NCI-H69 (cell line): ENCODE data around the gene SORD.
"Not testable (repeated sequence)": the region's sequence is repeated elsewhere in the genome, so short reads cannot be mapped to it uniquely, and the experiment has no call there.

Source experiments
- DNase-seq: peaks from one replicate; lab custom pipeline; 2025; lab: John Stamatoyannopoulos, UW

Gene SORD

DNA sequence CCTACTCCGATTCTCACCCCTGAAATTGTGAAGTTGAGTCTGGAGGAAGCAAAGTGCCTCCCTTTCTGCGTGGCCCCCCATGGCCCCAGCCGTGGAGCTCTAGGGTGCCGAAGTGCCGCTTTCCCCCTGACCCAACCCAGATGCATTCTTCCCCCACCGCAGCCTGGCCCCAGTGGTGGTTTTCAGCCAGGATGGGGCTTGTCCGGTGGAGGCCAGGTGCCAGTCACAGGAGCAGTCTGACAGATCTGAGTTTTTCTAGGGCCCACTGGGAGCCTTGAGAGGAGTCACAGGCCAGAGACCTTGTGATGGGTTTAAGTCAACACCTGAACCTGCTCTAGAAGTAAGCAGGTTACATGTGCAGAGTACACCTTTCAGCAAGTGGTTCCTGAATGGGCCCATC lies 39.3 kb downstream of the SORD start:
- DNase-seq = not testable (repeated sequence)

DNA sequence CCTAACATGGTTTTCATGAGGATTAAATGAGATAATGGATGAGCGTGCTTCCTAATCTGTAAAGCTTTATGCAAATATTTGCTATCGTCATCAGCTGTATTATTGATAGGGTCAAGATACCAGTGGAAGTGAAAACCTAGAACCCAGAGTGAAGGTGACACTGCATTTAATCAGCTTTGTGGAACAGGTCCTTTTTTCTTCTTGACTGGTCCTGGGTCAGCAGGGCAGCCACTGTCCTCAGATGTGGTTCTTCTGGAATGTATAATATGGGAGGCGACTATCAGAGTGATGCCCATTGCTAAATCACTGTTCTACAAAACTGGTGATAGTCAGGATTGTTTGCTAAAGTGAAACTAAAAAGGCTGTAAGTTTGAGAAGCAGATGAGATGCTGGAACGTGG lies 41.4 kb downstream of the SORD start:
- DNase-seq = no peak

- DNase-seq = not testable (repeated sequence)
Measured at GRCh38 chr15:45069942-45070360, 47.0 kb downstream of the SORD start.

DNA sequence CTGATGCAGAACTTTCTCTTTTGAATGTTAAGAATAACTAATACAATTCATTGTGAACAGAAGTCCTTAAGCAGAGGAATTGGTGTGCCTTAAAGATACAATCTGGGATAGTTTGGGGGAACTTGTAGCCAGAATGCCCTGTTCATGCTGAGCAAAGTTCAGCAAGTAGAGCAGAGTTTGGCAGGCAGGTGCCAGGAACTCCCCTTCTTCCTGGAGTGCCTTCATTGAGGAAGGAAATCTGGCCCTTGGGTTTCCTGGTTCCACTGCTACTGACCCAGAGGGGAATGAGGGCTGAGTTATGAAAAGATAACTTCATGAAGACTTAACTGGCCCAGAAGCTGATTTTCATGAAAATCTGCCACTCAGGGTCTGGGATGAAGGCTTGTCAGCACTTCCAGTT lies 50.6 kb downstream of the SORD start:
- not testable (repeated sequence) for DNase-seq

GRCh38 chr15:45075440-45076320 lies 52.7 kb downstream of the SORD start:
- not testable (repeated sequence) for DNase-seq

DNA sequence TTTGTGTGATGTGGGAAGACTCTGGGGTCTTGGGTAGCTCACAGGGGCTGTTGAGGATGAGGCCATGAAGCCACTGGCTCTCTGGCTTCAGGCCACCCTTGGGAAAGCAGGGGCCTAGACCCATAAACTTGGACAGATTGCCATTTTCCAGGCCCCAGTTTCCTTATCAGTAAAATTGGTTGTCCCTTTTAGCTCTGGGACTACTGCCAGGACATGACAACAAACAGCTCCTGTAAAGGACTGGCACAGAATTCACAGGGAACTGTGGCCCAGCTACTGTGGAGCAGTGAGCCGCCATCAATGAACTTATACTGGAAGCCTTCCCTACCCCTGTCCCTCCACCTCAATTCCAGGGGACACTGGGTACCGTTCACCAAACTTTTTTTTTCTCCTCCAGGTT lies 54.4 kb downstream of the SORD start:
- DNase-seq = not testable (repeated sequence)

DNA sequence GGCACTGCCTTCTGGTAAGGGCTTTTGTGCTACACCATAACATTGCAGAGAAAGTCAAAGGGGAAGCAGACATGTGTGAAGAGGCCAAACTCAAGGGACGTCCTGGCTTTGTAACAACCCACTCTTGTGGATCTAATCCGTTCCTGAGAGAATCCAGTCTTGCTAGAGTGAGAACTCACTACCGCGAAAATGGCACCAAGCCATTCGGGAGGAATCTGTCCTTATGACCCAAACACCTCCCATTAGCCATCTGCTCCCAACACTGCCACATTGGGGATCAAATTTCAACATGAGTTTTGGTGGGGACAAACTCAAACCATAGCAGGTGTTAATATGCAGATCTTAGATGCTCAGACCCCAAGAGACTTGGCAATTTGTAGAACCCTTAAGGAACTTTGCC lies 56.2 kb downstream of the SORD start:
- DNase-seq = peak; percentile 48

GRCh38 chr15:45079628-45080246 lies 56.7 kb downstream of the SORD start:
- not testable (repeated sequence) for DNase-seq

DNA sequence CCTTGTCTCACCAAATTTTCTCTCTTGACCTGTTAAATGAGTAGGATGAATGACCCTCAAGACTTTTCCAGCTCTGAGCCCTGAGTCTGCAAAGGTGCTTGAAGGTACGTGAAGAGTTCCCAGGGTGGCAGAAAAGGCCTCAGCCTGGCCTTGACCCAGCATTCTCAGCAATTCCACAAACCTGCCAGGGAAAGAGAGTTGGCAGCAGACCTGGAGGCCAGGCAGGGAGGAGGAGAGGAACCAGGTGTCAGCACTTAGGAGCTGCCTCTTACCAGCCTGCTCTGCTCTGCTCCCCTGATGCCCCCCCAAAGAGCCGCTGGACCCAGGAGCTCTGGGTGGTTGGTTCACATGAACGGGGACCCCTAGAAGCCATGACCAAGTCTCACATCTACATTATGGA lies 57.6 kb downstream of the SORD start:
- not testable (repeated sequence) for DNase-seq

DNA sequence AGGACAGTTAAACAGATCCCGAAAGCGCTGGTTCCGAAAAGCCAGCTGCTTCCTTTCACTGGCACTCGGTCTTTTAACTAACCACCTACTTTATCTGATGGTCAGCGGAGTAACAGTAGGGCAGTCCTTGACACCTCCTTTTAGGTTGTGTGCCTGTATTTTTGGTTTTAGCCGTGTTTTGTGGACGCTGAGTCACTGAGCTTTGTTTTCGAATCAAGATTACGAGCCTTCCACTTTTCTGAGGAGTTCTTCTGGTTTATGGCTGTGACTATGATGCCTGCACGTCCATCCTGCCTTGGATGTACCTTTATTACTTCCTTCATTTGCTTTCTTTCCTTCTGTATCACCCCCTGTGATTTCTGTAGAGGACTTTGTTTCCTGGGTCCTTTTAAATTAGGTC lies 59.4 kb downstream of the SORD start:
- not testable (repeated sequence) for DNase-seq

DNA sequence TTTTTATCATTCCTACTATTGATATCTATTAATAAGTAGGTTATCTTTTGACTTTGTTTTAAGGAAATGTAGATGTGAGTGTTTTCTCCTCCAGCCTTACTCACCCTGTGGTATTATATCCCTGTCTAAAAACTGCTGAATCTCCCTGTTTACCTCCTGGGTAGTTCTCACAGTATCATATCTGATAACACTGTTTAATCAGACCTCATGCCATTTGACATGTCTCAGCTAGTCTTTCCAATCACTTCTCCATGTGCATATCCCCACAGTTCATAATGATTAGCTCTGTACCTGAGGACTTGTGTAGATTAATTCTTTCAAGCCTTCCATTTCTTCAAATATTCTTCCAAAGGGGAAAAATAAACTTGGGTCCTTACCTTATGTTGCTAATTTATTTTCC lies 60.2 kb downstream of the SORD start:
- no peak for DNase-seq

DNA sequence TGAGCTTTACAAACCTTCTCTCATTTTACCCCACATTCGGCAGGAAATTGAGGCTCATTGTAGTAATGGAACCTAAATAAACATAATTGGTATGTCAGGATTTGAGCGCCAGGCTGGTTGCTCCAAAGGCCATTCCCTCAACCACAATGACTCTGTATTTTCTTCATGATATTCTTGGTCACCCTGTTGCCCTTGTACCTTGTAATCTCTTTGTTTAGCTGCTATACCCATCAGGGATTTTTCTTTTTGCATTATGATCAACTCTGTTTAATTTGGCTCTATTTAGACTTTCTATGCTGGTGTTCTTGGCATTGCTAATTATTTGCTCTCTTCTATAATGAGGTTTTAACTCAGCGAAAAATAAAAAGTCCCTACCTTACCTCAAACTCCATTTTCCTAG lies 61.2 kb downstream of the SORD start:
- DNase-seq = peak; percentile 20

GRCh38 chr15:45087513-45087912 lies 64.5 kb downstream of the SORD start:
- DNase-seq = no peak

- no peak for DNase-seq
Measured at GRCh38 chr15:45088801-45089711, 66.1 kb downstream of the SORD start.

- DNase-seq = no peak
Measured at GRCh38 chr15:45089712-45090373, 66.8 kb downstream of the SORD start.

DNA sequence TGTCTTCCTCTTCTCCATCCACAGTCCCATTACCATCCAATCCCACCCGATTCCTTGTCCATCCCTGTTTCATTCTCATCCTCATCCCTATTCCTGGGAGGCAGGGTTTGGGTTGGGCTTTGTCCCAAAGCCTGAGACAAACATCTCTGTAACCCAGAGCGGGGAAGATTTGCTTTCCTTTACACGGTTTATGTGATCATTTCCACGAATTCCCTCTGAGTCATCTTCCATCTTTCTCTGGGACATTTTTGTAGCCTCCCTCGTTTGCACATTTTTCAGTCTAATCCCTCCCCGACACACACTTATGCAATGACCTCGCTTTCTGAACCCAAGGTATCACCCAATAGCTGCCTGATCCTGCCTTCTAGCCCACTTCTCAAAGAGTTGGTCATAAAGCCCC lies 68.2 kb downstream of the SORD start:
- no peak for DNase-seq

DNA sequence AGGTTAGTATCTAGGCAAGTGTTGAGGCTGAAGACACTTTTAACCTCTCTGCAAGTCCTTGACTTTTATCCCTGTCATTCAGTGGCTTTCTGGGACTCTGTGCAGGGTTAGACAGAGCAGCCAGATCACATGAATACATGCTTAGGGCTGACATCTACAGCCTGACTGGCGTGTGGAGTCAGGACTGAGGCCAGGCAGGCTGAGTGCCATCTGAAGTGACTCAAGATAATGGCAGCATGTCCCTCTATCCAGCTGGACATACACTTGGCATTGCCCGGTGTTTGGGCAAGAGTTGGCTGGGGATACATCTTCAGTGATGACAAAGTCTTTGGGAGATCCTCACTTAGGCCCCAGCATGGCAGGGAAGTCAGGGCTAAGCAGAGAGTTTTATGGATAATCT lies 68.6 kb downstream of the SORD start:
- DNase-seq = no peak

DNA sequence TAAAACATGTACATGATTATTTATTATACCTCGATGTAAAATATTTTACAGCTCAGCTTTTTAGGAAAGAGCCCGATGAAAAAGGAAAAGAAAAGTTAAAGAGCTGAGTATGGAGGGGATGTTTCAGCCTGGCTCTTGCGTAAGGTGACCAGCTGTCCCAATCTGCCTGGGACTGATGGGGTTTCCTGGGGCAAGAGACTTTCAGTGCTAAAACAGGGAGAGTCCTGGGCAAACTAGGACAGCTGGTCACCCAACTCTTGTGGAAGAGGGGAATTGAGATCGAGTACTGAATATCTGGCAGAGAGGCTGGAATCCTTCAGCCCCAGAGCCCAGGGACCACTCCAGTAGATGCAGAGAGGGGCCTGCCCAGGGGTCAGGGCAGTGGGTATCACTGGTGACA lies 70.0 kb downstream of the SORD start:
- no peak for DNase-seq

GRCh38 chr15:45093622-45094357 lies 70.8 kb downstream of the SORD start:
- DNase-seq = no peak

DNA sequence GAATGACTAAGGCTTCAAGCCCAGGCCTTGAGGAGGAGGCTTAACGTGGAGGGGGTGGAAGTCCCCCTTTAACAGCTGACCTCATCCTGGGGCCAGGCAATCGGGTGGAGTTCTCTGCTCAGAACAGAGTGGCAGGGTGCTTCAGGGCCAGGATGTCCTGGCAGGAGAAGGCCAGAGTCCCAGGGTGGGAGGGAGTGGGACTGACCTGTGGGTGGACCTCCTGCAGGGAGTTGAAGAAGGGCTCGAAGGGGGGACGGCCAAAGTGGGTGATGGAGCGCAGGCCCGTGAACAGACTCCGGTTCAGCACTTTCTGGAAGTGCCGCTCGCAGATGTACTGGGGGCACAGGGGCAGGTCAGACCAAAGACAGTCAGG lies 71.3 kb downstream of the SORD start:
- DNase-seq = no peak

DNA sequence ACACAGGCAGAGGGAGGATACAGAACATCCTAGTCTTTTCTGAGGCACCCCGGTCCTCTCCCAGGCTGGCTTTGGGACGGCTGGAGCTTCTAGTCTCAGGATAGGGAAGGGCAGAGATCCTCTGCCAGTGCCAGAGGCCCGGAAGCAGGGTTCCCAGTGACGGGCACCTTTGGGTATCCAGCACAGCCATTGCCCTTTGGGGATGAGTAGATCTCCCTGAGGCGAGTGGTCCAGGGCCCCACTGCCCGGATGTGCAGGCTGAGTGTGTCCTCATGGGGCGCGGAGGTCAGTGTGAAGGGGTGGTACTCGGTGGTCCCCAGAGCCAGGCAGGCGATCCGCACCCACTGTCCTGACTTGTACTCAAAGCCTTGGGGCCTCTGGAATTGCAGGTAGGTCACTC lies 72.7 kb downstream of the SORD start:
- no peak for DNase-seq
